K562 (cell line): ENCODE measurements around the gene MGAT4B. TPM values are rescaled to one million over a fixed set of nuclear protein-coding genes. Genes with fewer than 3 reads are reported as not detected.

Experiments
- CREB3L1 ChIP-seq: fragments of 450-650 bp; IDR thresholded peaks from 2 replicates; pipeline ENCODE4 v1.6.1; 2014; ENCODE audit warnings: low read depth, mild to moderate bottlenecking, moderate library complexity, borderline replicate concordance
- CTCF ChIP-seq, 3 experiments: IDR thresholded peaks in 2 of 3; conservative IDR thresholded peaks in 1 of 3; 2 replicates each; pipeline ENCODE4 v1.5.1; 2011 to 2012; ENCODE audit warnings: low read length in 3 of 3, mild to moderate bottlenecking in 3 of 3, control low read depth in 2 of 3, improper control_type of control experiment in 1 of 3, inconsistent platforms in 1 of 3, low read depth in 1 of 3, mixed read lengths in 1 of 3, moderate library complexity in 1 of 3; ENCODE audit not compliant: insufficient read depth in 2 of 3
- HIVEP1 ChIP-seq: fragments of 250-450 bp; sonication (Bioruptor Pico); IDR thresholded peaks from 2 replicates; pipeline ENCODE4 v1.4.0; 2020; ENCODE audit warnings: mild to moderate bottlenecking
- HNRNPK ChIP-seq: fragments of 200-400 bp; formaldehyde crosslinking; IDR thresholded peaks from one replicate; pipeline ENCODE4 v1.6.1; 2018; ENCODE audit warnings: mild to moderate bottlenecking, low read depth, low read length; ENCODE audit not compliant: poor library complexity, severe bottlenecking
- KAT2B ChIP-seq: IDR thresholded peaks from one replicate; pipeline ENCODE4 v1.6.1; 2012; ENCODE audit warnings: low read depth, mild to moderate bottlenecking, control low read depth, inconsistent platforms, low read length, moderate library complexity
- MBD2 ChIP-seq: sonication (generic); IDR thresholded peaks from 2 replicates; pipeline ENCODE4 v1.6.1; 2016; ENCODE audit warnings: low read depth, borderline replicate concordance
- MTF1 ChIP-seq: fragments of 250-450 bp; sonication (Bioruptor Pico); IDR thresholded peaks from 2 replicates; pipeline ENCODE4 v1.9.0; 2021; ENCODE audit warnings: moderate library complexity, mild to moderate bottlenecking, inconsistent platforms, borderline replicate concordance
- RBM14 ChIP-seq: fragments of 200-400 bp; formaldehyde crosslinking; IDR thresholded peaks from 2 replicates; pipeline ENCODE4 v1.6.1; 2018; ENCODE audit warnings: low read depth, mild to moderate bottlenecking, low read length, moderate library complexity, borderline replicate concordance; ENCODE audit not compliant: insufficient read depth
- SP1 ChIP-seq: sonication (generic); formaldehyde crosslinking; IDR thresholded peaks from 2 replicates; pipeline ENCODE4 v1.8.1; 2022; ENCODE audit warnings: mild to moderate bottlenecking, missing genetic modification reagents
- UBTF ChIP-seq, 2 experiments: IDR thresholded peaks; 2 replicates each; pipeline ENCODE4 v1.6.1; 2012; ENCODE audit warnings: improper control_type of control experiment in 2 of 2, low read depth in 2 of 2, low read length in 2 of 2, borderline replicate concordance in 1 of 2
- ZNF407 ChIP-seq: fragments of 450-650 bp; IDR thresholded peaks from 2 replicates; pipeline ENCODE4 v1.6.1; 2016; ENCODE audit warnings: low read depth
- polyA plus RNA-seq, 8 experiments: library from polyadenylated mRNA; depleted of rRNA in 4 of 8; stranded (reverse) in 5 of 8; unstranded in 3 of 8; fragments of >200 nt; fragmentation: Nextera tagmentation in 2 of 8; fragmentation: Illumina TruSeq in 1 of 8; extraction: Ambion mirVana in 2 of 8; extraction: Trizol in 1 of 8; gene quantifications; 2 replicates each; pipeline versions ENCODE4 v1.2.1 to v1.2.3, GENCODE V29; 2011 to 2014; ENCODE audit warnings: inconsistent platforms in 1 of 8, missing spikeins in 1 of 8
- total RNA-seq, 7 experiments: library from RNA; depleted of rRNA in 6 of 7; stranded (reverse); fragments of >200 nt in 6 of 7; fragmentation: Illumina TruSeq in 2 of 7; extraction: Trizol in 2 of 7; gene quantifications; 2 replicates each; pipeline versions ENCODE4 v1.2.1 to v1.2.3, GENCODE V29; 2011 to 2021; ENCODE audit warnings: low replicate concordance in 1 of 7

Gene MGAT4B
- total and polyA plus RNA-seq, 9 of the 15 experiments (the other 6 are each of a cell fraction or from before 2014, with no cell fraction given): 0.34 to 133 (median 75.4) TPM

- TF ChIP-seq SP1 (no peak; the same call in 1 of the 2 replicates), MTF1 (CRISPR knock-in tag) (peak; percentile 90), KAT2B (no peak), HNRNPK (no peak), ZNF407 (no peak), RBM14 (no peak), HIVEP1 (CRISPR knock-in tag) (peak; percentile 84), CTCF (IDR thresholded peaks at IDR 0.05 in 2 of 3, conservative IDR thresholded peaks at IDR 0.05 in 1 of 3; ENCODE audit: insufficient read depth in 2 of 3, low read depth in 1 of 3, low read length in 3 of 3) (0 out of 6 replicates have a peak, but pooled peaks of 1 of the 3 experiments have one; percentile 9), MBD2 (no peak), CREB3L1 (peak; percentile 77), UBTF (IDR thresholded peaks at IDR 0.05; ENCODE audit: borderline replicate concordance in 1 of 2, low read depth in 2 of 2, low read length in 2 of 2) (peak in 1 of 2 experiments; percentile 11; a peak in 1 of 4 replicates)
Observed at GRCh38 chr5:179819296-179820126, 12.8 kb upstream of the MGAT4B start (continued).
